ENCODE results near the gene GNAI1.

GNAI1 gene

DNA sequence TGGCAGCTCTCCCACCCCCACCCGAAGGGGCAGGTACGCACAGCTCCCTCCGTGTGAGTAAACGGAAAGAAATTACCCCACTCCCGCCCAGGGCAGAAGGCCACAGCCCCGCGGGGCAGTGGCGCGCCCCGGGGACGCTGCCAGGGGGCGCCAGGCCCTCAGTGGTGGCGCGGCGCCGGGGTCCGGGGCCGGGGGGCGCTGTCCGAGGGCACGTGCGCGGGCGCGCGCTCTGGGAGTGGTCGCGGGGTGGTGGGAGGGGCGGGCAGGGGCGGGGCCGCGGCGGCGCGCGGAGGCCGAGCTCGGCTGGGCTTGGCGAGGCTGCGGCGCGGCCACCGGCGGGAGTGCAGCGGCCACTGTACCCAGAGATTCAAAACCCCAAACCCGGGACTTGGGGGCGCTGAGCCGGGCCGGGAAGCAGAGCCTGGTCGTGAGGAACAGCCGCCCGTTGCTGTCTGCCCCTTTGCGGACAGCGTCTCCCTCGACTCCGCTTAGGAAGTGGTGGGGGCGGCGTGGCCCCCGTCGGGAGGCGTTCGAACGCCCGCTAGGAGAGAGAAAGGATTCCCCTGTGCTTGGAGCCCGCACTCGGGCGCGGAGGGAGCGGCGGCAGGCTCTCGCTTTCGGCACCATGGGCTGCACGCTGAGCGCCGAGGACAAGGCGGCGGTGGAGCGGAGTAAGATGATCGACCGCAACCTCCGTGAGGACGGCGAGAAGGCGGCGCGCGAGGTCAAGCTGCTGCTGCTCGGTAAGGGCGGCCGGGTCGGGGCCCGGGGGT lies at the start of gene GNAI1:
GNAI1 (plus strand) TSS at position 296 of the 773 bp plus-strand sequence; CDS start at position 626, 330 bp downstream.
- no peaks in the 10 kb centered on the region for H3K9me3 ChIP-seq (ENCODE audit: control insufficient read depth, insufficient read depth, low read depth, low read length)
- H3K9ac ChIP-seq (ENCODE audit: low read length) = peak within 1 kb of the TSS; percentile 79
- peak within 1 kb of the TSS; percentile 87; the same call in 1 of the 2 replicates for H3K27ac ChIP-seq (ENCODE audit: low read depth, low read length)
- H3K4me1 ChIP-seq (ENCODE audit: control insufficient read depth, insufficient read depth, low read length) = peaks cover 27% of the 10 kb centered on the region
- H3K36me3 ChIP-seq (ENCODE audit: control insufficient read depth, insufficient read depth, low read length) = no peaks in the 10 kb centered on the region
- peak within 1 kb of the TSS; percentile 81 for H3K4me3 ChIP-seq (ENCODE audit: low read depth, low read length)
- no peaks in the 10 kb centered on the region; the same call in 1 of the 2 replicates for H3K27me3 ChIP-seq (ENCODE audit: control insufficient read depth, insufficient read depth, low read length)

GRCh38 chr7:80087051-80087770 lies 47.4 kb upstream of the GNAI1 start:
- H3K9me3 ChIP-seq (ENCODE audit: control insufficient read depth, insufficient read depth, low read depth, low read length) = peaks cover 2% of the 10 kb centered on the region; the same call in 1 of the 2 replicates
- no peaks in the 10 kb centered on the region for H3K4me1 ChIP-seq (ENCODE audit: control insufficient read depth, insufficient read depth, low read length)
- H3K27ac ChIP-seq (ENCODE audit: low read depth, low read length) = no peak overlapping the region
- H3K4me3 ChIP-seq (ENCODE audit: low read depth, low read length) = no peak overlapping the region
- H3K36me3 ChIP-seq (ENCODE audit: control insufficient read depth, insufficient read depth, low read length) = no peaks in the 10 kb centered on the region
- H3K9ac ChIP-seq (ENCODE audit: low read length) = no peak overlapping the region
- H3K27me3 ChIP-seq (ENCODE audit: control insufficient read depth, insufficient read depth, low read length) = no peaks in the 10 kb centered on the region

GRCh38 chr7:80087771-80088170 lies 46.9 kb upstream of the GNAI1 start:
- Histone ChIP-seq H3K4me1 (ENCODE audit: control insufficient read depth, insufficient read depth, low read length) (no peaks in the 10 kb centered on the region), H3K9ac (ENCODE audit: low read length) (no peak overlapping the region), H3K27ac (ENCODE audit: low read depth, low read length) (no peak overlapping the region), H3K27me3 (ENCODE audit: control insufficient read depth, insufficient read depth, low read length) (no peaks in the 10 kb centered on the region), H3K36me3 (ENCODE audit: control insufficient read depth, insufficient read depth, low read length) (no peaks in the 10 kb centered on the region), H3K4me3 (ENCODE audit: low read depth, low read length) (no peak overlapping the region), H3K9me3 (ENCODE audit: control insufficient read depth, insufficient read depth, low read depth, low read length) (peaks cover 2% of the 10 kb centered on the region; the same call in 1 of the 2 replicates)

DNA sequence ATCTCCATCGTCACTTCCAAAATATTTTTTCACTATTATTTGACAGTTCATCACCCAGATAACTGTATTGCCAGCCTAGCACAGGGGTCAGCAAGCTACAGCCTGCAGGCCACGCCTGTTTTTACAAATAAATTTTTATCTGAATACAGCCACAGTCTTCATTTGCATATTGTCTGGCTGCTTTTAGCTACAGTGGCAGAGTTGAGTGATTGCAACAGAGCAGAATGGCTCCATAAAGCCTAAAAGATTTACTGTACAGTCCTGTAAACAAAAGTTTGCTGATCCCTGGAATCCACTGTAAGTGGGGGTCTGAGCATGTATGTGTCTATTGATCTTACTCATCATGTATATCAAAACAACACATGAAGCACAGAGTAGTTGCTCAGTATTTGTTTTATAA lies 45.9 kb upstream of the GNAI1 start:
- Histone ChIP-seq H3K4me1 (ENCODE audit: control insufficient read depth, insufficient read depth, low read length) (no peaks in the 10 kb centered on the region), H3K4me3 (ENCODE audit: low read depth, low read length) (no peak overlapping the region), H3K27ac (ENCODE audit: low read depth, low read length) (no peak overlapping the region), H3K9ac (ENCODE audit: low read length) (no peak overlapping the region), H3K9me3 (ENCODE audit: control insufficient read depth, insufficient read depth, low read depth, low read length) (peaks cover 2% of the 10 kb centered on the region; the same call in 1 of the 2 replicates), H3K27me3 (ENCODE audit: control insufficient read depth, insufficient read depth, low read length) (no peaks in the 10 kb centered on the region), H3K36me3 (ENCODE audit: control insufficient read depth, insufficient read depth, low read length) (no peaks in the 10 kb centered on the region)

- H3K4me3 ChIP-seq (ENCODE audit: low read depth, low read length) = no peak overlapping the region
- H3K4me1 ChIP-seq (ENCODE audit: control insufficient read depth, insufficient read depth, low read length) = no peaks in the 10 kb centered on the region
- H3K27me3 ChIP-seq (ENCODE audit: control insufficient read depth, insufficient read depth, low read length) = no peaks in the 10 kb centered on the region
- no peak overlapping the region for H3K9ac ChIP-seq (ENCODE audit: low read length)
- peaks cover 2% of the 10 kb centered on the region; the same call in 1 of the 2 replicates for H3K9me3 ChIP-seq (ENCODE audit: control insufficient read depth, insufficient read depth, low read depth, low read length)
- H3K27ac ChIP-seq (ENCODE audit: low read depth, low read length) = no peak overlapping the region
- H3K36me3 ChIP-seq (ENCODE audit: control insufficient read depth, insufficient read depth, low read length) = no peaks in the 10 kb centered on the region
Measured at GRCh38 chr7:80089366-80089765, 45.3 kb upstream of the GNAI1 start.

- Histone ChIP-seq H3K9me3 (ENCODE audit: control insufficient read depth, insufficient read depth, low read depth, low read length) (no peaks in the 10 kb centered on the region), H3K27ac (ENCODE audit: low read depth, low read length) (no peak overlapping the region), H3K4me3 (ENCODE audit: low read depth, low read length) (no peak overlapping the region), H3K9ac (ENCODE audit: low read length) (no peak overlapping the region), H3K36me3 (ENCODE audit: control insufficient read depth, insufficient read depth, low read length) (no peaks in the 10 kb centered on the region), H3K4me1 (ENCODE audit: control insufficient read depth, insufficient read depth, low read length) (no peaks in the 10 kb centered on the region), H3K27me3 (ENCODE audit: control insufficient read depth, insufficient read depth, low read length) (no peaks in the 10 kb centered on the region)
Measured at GRCh38 chr7:80093349-80093748, 41.3 kb upstream of the GNAI1 start.

DNA sequence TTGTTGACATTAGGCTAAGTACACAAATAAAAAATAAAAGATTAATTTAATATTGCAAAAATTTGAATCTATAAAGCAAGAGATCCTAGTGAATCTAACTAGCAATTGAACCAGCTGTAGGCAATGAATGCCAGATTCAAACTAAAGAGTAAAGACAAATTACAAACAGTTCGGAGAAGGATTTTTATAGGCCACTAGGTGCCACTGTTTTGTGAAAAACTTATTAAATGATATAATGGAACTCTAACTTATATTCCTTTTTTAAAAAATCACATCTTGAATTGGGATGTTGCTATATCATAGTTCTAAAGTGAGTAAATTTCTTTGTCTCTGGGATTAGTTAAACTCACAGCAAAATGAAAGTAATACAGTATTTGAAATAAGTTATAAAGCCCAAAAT lies 39.1 kb upstream of the GNAI1 start:
- H3K4me3 ChIP-seq (ENCODE audit: low read depth, low read length) = no peak overlapping the region
- H3K27ac ChIP-seq (ENCODE audit: low read depth, low read length) = no peak overlapping the region
- H3K4me1 ChIP-seq (ENCODE audit: control insufficient read depth, insufficient read depth, low read length) = no peaks in the 10 kb centered on the region
- H3K9ac ChIP-seq (ENCODE audit: low read length) = no peak overlapping the region
- H3K36me3 ChIP-seq (ENCODE audit: control insufficient read depth, insufficient read depth, low read length) = no peaks in the 10 kb centered on the region
- no peaks in the 10 kb centered on the region for H3K27me3 ChIP-seq (ENCODE audit: control insufficient read depth, insufficient read depth, low read length)
- no peaks in the 10 kb centered on the region for H3K9me3 ChIP-seq (ENCODE audit: control insufficient read depth, insufficient read depth, low read depth, low read length)

DNA sequence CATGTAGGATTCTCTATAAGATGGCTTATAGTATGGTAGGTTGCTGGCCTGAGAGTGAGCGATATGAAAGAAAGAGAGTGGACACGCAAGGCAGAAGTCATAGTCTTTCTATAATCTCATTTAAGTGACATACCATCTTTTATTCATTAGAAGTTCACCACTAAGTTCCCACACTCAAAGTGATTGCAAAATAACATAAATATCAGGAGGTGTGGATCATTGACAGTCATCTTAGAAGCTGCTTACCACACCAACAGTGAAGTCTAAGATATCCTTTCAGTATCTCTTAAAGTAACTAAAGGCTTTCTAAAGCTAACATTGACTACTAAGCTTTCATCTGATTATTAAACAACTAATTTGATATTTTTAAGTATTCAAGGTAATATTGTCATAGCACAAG lies 36.9 kb upstream of the GNAI1 start:
- no peaks in the 10 kb centered on the region; the same call in 1 of the 2 replicates for H3K9me3 ChIP-seq (ENCODE audit: control insufficient read depth, insufficient read depth, low read depth, low read length)
- H3K9ac ChIP-seq (ENCODE audit: low read length) = no peak overlapping the region
- no peak overlapping the region for H3K4me3 ChIP-seq (ENCODE audit: low read depth, low read length)
- no peaks in the 10 kb centered on the region for H3K4me1 ChIP-seq (ENCODE audit: control insufficient read depth, insufficient read depth, low read length)
- H3K36me3 ChIP-seq (ENCODE audit: control insufficient read depth, insufficient read depth, low read length) = no peaks in the 10 kb centered on the region
- H3K27ac ChIP-seq (ENCODE audit: low read depth, low read length) = no peak overlapping the region
- H3K27me3 ChIP-seq (ENCODE audit: control insufficient read depth, insufficient read depth, low read length) = no peaks in the 10 kb centered on the region

GRCh38 chr7:80098795-80099194 lies 35.8 kb upstream of the GNAI1 start:
- Histone ChIP-seq H3K27ac (ENCODE audit: low read depth, low read length) (no peak overlapping the region), H3K9me3 (ENCODE audit: control insufficient read depth, insufficient read depth, low read depth, low read length) (no peaks in the 10 kb centered on the region; the same call in 1 of the 2 replicates), H3K9ac (ENCODE audit: low read length) (no peak overlapping the region), H3K4me3 (ENCODE audit: low read depth, low read length) (no peak overlapping the region), H3K27me3 (ENCODE audit: control insufficient read depth, insufficient read depth, low read length) (no peaks in the 10 kb centered on the region), H3K36me3 (ENCODE audit: control insufficient read depth, insufficient read depth, low read length) (no peaks in the 10 kb centered on the region), H3K4me1 (ENCODE audit: control insufficient read depth, insufficient read depth, low read length) (no peaks in the 10 kb centered on the region)

DNA sequence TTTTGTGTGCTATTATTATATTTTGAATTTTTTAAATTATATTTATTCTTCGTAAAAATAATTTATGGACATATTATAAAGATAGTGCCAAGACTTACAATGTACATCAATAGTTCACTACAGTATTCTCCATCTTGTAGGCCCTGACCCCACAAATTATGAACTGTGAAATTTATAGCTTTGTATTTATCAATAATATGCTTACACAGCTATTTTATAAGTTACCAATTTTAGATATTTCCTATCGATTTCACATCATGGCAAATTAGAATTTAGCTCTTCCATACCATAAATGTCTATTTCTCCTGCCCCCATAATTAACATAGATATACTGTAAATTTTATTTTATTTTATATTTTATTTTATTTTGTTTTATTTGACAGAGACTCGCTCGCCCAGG lies 34.4 kb upstream of the GNAI1 start:
- H3K4me3 ChIP-seq (ENCODE audit: low read depth, low read length) = no peak overlapping the region

More for the DNA sequence above, 34.4 kb upstream of the GNAI1 start:
- Histone ChIP-seq H3K36me3 (ENCODE audit: control insufficient read depth, insufficient read depth, low read length) (no peaks in the 10 kb centered on the region), H3K4me1 (ENCODE audit: control insufficient read depth, insufficient read depth, low read length) (no peaks in the 10 kb centered on the region), H3K9ac (ENCODE audit: low read length) (no peak overlapping the region), H3K9me3 (ENCODE audit: control insufficient read depth, insufficient read depth, low read depth, low read length) (no peaks in the 10 kb centered on the region; the same call in 1 of the 2 replicates), H3K27ac (ENCODE audit: low read depth, low read length) (no peak overlapping the region), H3K27me3 (ENCODE audit: control insufficient read depth, insufficient read depth, low read length) (no peaks in the 10 kb centered on the region)

Data from HUES6 (cell line).